Activated CD8-positive, alpha-beta memory T cell treated with anti-CD3 and anti-CD28 coated beads, Interleukin-2, amount 50 U/mL, for 24 hours (primary cell): ENCODE measurements around the gene PIK3R5.
"Not testable (repeated sequence)": the region's sequence is repeated elsewhere in the genome, so short reads cannot be mapped to it uniquely, and the experiment has no call there.

Source experiments
- DNase-seq: peaks from one replicate; pipeline ENCODE4 v3.0.0-alpha.2; 2020; ENCODE audit errors: extremely low read depth

Gene PIK3R5

DNA sequence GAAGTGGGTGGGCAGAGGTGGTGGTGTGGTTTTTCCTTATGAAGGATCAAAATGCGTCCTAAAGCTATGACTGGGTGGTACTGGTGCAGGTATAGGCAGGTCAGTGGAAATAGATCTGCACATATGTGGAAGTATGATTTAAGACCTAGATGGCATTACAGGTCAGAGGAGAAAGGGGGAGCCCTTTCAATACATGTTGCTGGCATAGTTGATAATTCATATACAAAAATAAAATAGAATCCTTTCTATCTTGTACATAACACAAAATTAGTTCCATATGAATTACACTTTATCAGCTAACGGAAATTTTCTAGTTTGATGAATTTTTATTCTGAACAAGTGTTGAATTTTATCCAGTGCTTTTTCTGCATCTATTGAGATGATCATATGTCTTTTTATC is 20.8 kb upstream of the PIK3R5 start:
- no peak for DNase-seq

GRCh38 chr17:8985054-8985701 is 19.7 kb upstream of the PIK3R5 start:
- DNase-seq: no peak

- not testable (repeated sequence) for DNase-seq
Observed at GRCh38 chr17:8984225-8984624, 18.7 kb upstream of the PIK3R5 start.

DNA sequence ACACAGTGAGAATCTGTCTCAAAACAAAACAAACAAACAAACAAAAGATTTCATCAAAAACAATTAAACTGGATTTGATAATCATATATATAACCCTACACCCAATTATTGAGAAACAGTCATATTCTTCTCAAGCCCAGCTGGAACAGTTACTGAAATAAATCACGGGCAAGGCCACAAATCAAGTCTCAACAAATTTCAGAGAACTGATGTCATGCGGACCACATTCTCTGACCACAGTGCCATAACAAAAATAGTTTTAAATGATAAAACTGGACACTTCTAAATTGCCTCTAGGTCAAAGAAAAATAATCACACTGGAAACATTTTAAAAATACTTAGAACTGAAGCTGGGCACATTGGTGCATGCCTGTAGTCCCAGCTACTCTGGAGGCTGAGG is 15.9 kb upstream of the PIK3R5 start:
- no peak for DNase-seq

DNA sequence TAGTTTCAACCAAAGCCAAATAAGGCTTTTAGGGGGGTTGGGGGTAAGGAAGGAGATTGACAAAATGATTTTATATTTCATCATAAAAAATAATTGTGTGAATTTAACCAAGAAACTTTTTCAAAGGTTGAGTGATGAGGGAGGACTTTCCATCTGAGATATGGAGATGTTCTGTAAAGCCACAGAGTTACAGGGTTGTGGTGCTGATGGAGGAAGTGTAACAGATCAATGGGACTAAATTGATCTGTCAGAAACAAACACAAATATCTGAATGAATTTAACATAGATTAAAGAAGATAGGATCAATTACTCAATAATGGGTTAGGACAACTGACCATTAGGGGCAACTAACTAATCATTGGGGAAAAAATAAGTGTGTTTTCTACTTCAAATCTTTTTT is 14.2 kb upstream of the PIK3R5 start:
- no peak for DNase-seq

DNA sequence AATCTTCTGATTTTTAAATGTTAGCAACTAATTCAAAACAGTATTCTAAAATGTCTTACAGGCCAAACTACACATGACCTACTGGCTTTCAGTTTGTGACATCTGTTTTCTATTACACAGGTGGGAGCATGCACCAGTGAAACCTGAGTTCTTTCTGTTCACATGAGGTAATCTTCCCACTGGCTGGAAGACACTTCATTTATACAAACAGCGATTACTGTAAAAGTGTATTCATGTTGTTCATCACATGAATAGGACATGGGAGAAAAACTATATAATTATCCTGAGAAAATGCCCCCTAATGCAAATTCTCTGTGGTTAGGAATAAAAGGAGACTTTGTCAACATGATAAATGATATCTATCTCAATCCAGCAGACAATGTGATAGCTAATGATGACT is 11.1 kb upstream of the PIK3R5 start:
- DNase-seq: no peak

DNA sequence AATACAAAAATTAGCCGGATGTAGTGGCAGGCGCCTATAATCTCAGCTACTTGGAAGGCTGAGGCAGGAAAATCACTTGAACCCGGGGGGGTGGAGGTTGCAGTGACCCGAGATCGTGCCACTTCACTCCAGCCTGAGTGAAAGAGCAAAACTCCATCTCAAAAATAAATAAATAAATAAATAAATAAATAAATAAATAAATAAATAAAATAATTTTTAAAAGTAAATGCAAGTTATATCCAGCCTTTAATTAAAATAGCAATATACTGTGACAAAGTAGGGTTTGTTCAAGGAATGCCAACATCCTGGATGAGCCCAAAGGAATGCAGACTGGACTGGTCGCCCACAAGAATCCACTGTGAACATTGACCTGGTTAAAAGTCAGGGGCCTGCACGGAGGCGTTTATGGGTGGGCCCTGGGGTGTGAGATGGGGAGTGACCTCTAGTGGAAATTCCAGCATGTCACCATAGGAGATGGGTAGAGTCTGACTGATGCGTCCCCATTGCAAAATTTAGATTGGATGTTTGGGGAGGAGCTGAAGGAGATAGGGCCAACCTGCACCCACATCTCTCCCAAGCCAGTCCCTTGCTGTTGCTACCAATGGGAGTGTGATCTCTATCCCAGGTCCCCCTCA is 9.7 kb upstream of the PIK3R5 start:
- DNase-seq: no peak

GRCh38 chr17:8969901-8970300 is 4.4 kb upstream of the PIK3R5 start:
- no peak for DNase-seq

DNA sequence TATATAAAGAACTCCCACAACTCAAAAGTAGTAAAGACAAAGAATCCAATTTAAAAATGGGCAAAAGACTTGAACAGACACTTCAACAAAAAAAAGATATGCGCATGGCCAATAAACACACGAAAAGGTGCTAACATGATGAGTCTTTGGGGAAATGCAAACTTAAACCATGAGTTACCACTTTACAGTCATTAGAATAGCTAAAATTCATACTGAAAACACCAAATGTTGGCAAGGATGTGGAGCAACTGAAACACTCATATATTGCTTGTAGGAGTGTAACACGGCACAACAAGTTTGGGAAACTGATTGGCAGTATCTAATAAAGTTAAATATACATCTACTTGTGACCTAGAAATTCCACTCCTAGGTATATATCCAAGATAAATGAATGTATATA is 3.0 kb upstream of the PIK3R5 start:
- no peak for DNase-seq

- DNase-seq: no peak
Observed at GRCh38 chr17:8967861-8968260, 2.4 kb upstream of the PIK3R5 start.

GRCh38 chr17:8966926-8967325 is 1.4 kb upstream of the PIK3R5 start:
- no peak for DNase-seq

GRCh38 chr17:8964801-8965393 is 610 bp downstream of the PIK3R5 start:
- DNase-seq: no peak

DNA sequence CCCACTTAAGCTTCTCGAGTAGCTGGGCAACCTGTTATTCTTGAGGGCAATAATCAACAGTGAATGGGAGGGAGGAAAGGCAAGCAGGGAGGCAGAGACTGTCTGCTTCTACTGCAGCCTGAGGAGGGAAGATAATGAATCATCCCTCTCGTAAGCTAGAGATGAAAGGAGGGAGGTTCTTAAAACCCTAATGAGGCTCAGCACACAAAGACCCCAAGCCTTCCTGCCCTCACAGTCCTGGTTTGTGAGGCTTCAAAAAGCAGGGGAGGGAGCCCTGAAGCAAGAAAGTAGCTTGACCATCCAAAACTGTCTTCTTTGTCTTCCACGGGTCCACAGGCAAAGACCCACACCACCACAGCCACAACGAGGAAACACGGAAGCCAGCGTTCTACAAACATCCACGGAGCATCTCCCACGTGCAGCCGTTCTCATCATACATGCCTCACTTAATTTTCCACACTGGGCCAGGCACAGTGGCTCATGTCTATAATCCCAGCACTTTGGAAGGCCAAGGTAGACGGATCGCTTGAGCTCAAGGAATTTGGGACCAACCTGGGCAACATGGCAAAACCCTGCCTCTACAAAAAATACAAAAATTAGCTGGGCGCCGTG is 1.8 kb downstream of the PIK3R5 start:
- no peak for DNase-seq

DNA sequence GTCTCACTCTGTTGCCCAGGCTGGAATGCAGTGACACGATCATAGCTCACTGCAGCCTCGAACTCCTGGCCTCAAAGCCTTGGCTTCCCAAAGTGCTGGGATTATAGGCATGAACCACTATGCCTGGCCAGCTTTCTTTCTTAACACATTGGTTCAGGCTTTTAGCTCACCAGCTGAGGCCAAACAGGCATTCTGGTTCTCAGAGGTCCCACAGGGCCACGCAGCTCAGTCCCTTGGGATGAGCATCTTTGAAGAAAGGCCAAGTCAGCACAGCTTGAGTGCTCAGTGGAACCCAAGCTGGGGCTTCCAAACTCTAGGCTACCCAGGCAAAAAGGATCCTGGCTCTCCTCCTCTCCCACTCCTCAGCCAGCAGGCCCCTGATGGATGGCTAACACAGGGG is 2.5 kb downstream of the PIK3R5 start:
- DNase-seq: no peak

GRCh38 chr17:8961829-8962228 is 3.7 kb downstream of the PIK3R5 start:
- DNase-seq: no peak

DNA sequence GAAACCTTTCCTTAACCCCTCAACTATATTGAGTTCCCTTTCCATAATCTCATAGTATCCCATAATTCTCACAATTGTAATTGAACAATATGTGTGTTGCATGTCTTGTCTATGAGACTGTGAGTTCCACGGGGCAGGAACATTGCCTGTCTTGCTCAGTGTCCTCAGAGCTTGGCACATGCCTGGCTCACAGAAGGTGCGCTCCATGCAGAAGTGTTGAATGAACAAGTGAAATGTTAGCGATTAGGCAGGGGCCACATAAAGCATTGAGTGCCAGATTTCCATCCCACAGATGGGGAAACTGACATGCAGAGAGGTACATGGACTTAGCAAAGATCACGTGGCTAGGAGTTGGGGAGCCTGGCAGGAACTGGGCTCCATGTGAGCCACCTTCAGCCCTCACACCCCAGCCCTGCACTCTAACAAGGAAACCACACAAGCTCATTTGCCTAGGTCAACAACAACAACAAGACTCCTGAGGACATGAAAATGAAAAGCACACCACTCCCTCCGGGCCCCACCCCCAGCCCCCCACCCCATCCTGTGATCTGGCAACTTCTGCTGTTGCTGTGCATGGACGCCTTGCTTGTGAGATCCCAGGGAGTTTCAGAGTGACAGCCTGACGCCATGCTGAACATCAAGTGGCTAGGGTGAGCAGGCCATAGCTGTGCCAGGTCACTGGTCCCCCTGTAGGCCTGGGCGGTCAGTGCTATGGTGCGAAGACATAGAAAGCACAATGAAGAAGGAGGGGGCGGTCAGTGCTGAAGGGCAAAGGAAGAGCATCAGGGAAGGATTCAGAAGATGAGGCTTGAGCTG is 5.0 kb downstream of the PIK3R5 start:
- DNase-seq: no peak

DNA sequence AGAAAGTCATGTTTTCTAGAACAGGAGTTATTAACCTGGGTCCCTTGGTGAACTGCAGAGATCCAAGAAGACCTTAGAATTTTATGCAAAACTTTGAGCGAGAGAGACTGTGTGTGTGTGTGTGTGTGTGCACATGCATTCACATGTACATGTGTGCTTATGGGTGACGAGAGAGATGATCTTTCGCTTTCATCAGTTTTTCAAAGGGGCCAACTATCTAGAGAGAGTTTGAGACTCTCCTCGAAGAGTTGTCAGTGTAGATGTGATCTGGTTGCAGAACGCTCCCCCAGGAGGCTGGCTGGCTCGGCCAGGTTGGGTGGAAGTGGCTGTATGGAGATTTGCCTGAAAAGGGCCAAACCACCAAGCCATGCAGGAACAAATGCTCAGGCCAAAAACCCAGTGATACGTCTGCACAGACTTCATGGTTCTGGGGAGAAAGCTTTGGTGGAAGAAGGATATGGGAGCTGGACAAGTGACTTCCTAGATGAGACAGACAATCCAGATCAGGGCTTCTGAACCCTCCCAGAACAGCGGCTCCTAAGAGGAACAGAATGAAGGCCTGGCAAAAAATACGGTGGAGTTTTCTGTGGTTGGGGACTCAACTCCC is 6.1 kb downstream of the PIK3R5 start:
- no peak for DNase-seq

- DNase-seq: no peak
Observed at GRCh38 chr17:8957721-8958120, 7.8 kb downstream of the PIK3R5 start.

- no peak for DNase-seq
Observed at GRCh38 chr17:8956465-8956902, 9.0 kb downstream of the PIK3R5 start.

GRCh38 chr17:8955021-8955959 is 10.2 kb downstream of the PIK3R5 start:
- no peak for DNase-seq

DNA sequence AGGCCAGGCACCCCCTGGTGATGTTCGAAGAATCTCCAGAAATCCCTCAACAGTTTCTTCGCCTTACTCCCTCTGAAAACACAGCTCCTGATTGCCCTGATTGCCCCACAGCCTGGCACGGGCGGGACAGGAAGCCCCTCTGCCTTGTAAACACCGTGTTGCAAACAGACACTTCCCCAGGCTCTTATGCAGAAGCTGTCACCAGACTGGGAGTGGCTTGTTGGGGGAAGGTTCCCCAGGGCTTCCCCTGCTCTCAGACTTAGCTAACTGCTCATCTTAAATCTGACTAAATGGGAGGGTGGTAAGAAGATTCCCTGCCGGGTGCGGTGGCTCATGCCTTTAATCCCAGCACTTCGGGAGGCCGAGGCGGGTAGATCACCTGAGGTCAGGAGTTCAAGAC is 11.2 kb downstream of the PIK3R5 start:
- DNase-seq: peak; percentile 49
